ENCODE data around the gene GPR6. TPM values are rescaled to one million over a fixed set of nuclear protein-coding genes. Genes with fewer than 3 reads are reported as not detected.

Gene GPR6
- total RNA-seq, 1 donor from 2014 or later = not detected

DNA sequence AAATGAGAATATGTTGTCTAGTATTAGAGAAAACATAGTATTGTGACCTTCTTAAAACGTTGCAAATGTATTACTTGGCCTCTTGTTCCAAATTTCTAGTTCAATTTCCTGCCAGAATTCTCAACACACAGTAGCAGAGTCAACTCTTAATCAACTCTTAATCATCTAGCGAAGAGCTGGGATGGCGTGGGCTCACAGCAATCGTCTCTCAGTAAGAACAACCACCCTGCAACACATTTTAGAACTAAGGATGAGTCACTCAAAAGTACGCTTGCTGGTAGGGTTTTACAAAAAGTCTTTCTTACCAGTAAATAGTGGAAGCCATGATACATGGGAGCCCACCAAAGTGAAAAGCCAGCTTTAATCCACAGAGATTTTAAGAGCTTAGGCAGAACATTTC lies 24.6 kb downstream of the GPR6 start:
- Histone ChIP-seq H3K27me3 (ENCODE audit: control insufficient read depth, insufficient read depth, low read length) (no peaks in the 10 kb centered on the region), H3K4me3 (ENCODE audit: low read depth, low read length) (no peak overlapping the region), H3K36me3 (ENCODE audit: control insufficient read depth, insufficient read depth, low read length) (no peaks in the 10 kb centered on the region)
- no peak for DNase-seq (ENCODE audit: low read depth)
- TF ChIP-seq, protein P1, sequence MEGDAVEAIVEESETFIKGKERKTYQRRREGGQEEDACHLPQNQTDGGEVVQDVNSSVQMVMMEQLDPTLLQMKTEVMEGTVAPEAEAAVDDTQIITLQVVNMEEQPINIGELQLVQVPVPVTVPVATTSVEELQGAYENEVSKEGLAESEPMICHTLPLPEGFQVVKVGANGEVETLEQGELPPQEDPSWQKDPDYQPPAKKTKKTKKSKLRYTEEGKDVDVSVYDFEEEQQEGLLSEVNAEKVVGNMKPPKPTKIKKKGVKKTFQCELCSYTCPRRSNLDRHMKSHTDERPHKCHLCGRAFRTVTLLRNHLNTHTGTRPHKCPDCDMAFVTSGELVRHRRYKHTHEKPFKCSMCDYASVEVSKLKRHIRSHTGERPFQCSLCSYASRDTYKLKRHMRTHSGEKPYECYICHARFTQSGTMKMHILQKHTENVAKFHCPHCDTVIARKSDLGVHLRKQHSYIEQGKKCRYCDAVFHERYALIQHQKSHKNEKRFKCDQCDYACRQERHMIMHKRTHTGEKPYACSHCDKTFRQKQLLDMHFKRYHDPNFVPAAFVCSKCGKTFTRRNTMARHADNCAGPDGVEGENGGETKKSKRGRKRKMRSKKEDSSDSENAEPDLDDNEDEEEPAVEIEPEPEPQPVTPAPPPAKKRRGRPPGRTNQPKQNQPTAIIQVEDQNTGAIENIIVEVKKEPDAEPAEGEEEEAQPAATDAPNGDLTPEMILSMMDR (IDR thresholded peaks at IDR 0.05; ENCODE audit: insufficient read depth, low read length, severe bottlenecking) = no peak
- no peak for FAIRE-seq

DNA sequence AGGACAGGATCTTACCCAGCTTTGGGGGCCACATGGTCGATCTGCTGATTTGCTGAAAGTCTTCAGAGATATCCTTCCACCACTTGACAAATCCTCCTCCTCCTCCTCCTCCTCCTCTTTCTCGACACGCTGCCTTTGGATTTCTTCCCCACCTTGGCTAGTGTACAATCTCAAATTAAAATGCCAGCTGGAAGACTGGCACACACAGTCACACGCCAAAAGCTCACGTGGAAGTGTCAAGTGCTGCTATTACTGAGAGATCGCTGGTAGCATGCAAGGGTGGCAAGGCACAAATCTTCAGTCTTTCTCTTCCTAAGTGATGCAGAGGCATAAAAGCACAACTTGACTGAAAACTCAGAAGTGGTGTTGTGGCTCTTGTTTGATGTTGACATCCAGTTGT lies 35.3 kb downstream of the GPR6 start:
- no peak for FAIRE-seq
- TF ChIP-seq, protein P1 (IDR thresholded peaks at IDR 0.05; ENCODE audit: insufficient read depth, low read length, severe bottlenecking) = no peak
- no peaks in the 10 kb centered on the region for H3K36me3 ChIP-seq (ENCODE audit: control insufficient read depth, insufficient read depth, low read length)
- no peak for DNase-seq (ENCODE audit: low read depth)
- peaks cover 2% of the 10 kb centered on the region for H3K27me3 ChIP-seq (ENCODE audit: control insufficient read depth, insufficient read depth, low read length)
- no peak overlapping the region for H3K4me3 ChIP-seq (ENCODE audit: low read depth, low read length)

GRCh38 chr6:110015206-110015605 lies 37.1 kb downstream of the GPR6 start:
- DNase-seq (ENCODE audit: low read depth) = no peak
- FAIRE-seq = no peak
- Histone ChIP-seq H3K27me3 (ENCODE audit: control insufficient read depth, insufficient read depth, low read length) (peaks cover 6% of the 10 kb centered on the region), H3K4me3 (ENCODE audit: low read depth, low read length) (no peak overlapping the region), H3K36me3 (ENCODE audit: control insufficient read depth, insufficient read depth, low read length) (no peaks in the 10 kb centered on the region)
- TF ChIP-seq, protein P1 (IDR thresholded peaks at IDR 0.05; ENCODE audit: insufficient read depth, low read length, severe bottlenecking) = no peak

DNA sequence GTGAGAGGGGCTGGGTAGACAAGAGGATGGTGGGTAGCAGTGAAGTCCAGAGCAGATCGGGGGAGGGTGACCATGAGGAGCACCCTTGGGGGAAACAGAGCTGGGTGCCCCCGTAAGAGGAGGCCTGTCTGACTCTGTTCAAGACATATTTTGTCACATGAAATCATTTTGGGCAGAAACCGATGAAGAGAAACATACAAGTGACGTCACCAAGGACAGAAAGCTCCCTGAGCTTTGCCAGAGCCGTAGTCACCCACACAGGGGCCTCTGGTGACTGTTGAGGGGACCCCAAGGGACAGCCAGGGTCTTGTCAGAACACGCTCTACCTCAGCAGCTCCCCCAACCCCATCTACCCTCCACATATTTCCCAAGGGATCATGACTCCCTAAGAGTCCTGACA lies 39.2 kb downstream of the GPR6 start:
- FAIRE-seq (no peak), DNase-seq (ENCODE audit: low read depth) (no peak)
- Histone ChIP-seq H3K36me3 (ENCODE audit: control insufficient read depth, insufficient read depth, low read length) (no peaks in the 10 kb centered on the region), H3K27me3 (ENCODE audit: control insufficient read depth, insufficient read depth, low read length) (peaks cover 6% of the 10 kb centered on the region), H3K4me3 (ENCODE audit: low read depth, low read length) (no peak overlapping the region)
- TF ChIP-seq, protein P1 (IDR thresholded peaks at IDR 0.05; ENCODE audit: insufficient read depth, low read length, severe bottlenecking) = no peak

GRCh38 chr6:110017946-110018345 lies 39.8 kb downstream of the GPR6 start:
- TF ChIP-seq, protein P1 (IDR thresholded peaks at IDR 0.05; ENCODE audit: insufficient read depth, low read length, severe bottlenecking) = no peak
- no peak overlapping the region for H3K4me3 ChIP-seq (ENCODE audit: low read depth, low read length)
- H3K27me3 ChIP-seq (ENCODE audit: control insufficient read depth, insufficient read depth, low read length) = peaks cover 6% of the 10 kb centered on the region
- H3K36me3 ChIP-seq (ENCODE audit: control insufficient read depth, insufficient read depth, low read length) = no peaks in the 10 kb centered on the region
- DNase-seq (ENCODE audit: low read depth) (no peak), FAIRE-seq (no peak)

DNA sequence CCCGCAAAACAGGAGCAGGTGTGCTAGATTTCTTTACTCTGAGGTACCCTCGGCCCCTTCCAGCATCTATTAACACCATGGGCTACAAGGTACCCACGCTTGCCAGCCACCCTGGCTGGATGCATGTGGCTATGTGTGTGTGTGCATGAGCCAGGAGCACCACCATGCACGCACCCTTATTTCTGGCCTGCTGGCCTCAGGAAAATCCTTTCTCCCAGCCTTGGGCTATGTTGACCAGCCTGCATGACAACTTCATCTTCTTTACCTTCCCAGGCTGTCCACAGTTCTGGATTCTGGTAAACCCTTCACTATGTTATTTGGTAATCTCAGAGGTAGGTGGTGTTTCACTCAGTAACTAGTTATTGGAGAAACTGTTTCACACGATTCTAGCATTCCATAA lies 40.4 kb downstream of the GPR6 start:
- TF ChIP-seq, protein P1 (IDR thresholded peaks at IDR 0.05; ENCODE audit: insufficient read depth, low read length, severe bottlenecking) = no peak
- Histone ChIP-seq H3K36me3 (ENCODE audit: control insufficient read depth, insufficient read depth, low read length) (no peaks in the 10 kb centered on the region), H3K27me3 (ENCODE audit: control insufficient read depth, insufficient read depth, low read length) (peaks cover 4% of the 10 kb centered on the region), H3K4me3 (ENCODE audit: low read depth, low read length) (no peak overlapping the region)
- no peak for DNase-seq (ENCODE audit: low read depth)
- no peak for FAIRE-seq

Data from bronchial epithelial cell (primary cell).